H9 (cell line): ENCODE data around the gene IRF2BPL. TPM values are rescaled to one million over a fixed set of nuclear protein-coding genes. Genes with fewer than 3 reads are reported as not detected.

Source experiments
- DNase-seq: peaks from one replicate; pipeline ENCODE4 v3.0.0-alpha.2; 2017
- H2AFZ ChIP-seq: one replicate; pipeline ENCODE4 v1.6.1; 2013; ENCODE audit warnings: mild to moderate bottlenecking, low read length, control low read depth, moderate library complexity
- H2AK5ac ChIP-seq: 2 replicates; pipeline ENCODE4 v1.6.1; 2013; ENCODE audit warnings: low read length, control low read depth, mixed read lengths; ENCODE audit not compliant: insufficient read length
- H2BK120ac ChIP-seq: one replicate; pipeline ENCODE4 v1.6.1; 2013; ENCODE audit warnings: low read depth, mild to moderate bottlenecking, low read length, control low read depth, inconsistent platforms; ENCODE audit not compliant: poor library complexity, severe bottlenecking
- H2BK12ac ChIP-seq: 2 replicates; pipeline ENCODE4 v1.6.1; 2013; ENCODE audit warnings: low read length, control low read depth, mixed read lengths, low read depth; ENCODE audit not compliant: insufficient read length
- H2BK15ac ChIP-seq: 2 replicates; pipeline ENCODE4 v1.6.1; 2013; ENCODE audit warnings: low read depth, low read length, control low read depth
- H2BK20ac ChIP-seq: one replicate; pipeline ENCODE4 v1.6.1; 2013; ENCODE audit warnings: low read depth, mild to moderate bottlenecking, low read length, control low read depth, inconsistent platforms; ENCODE audit not compliant: poor library complexity, severe bottlenecking
- H2BK5ac ChIP-seq: 2 replicates; pipeline ENCODE4 v1.6.1; 2013; ENCODE audit warnings: low read length, control low read depth, mixed read lengths; ENCODE audit not compliant: insufficient read length
- H3K14ac ChIP-seq: 2 replicates; pipeline ENCODE4 v1.6.1; 2013; ENCODE audit warnings: low read length, control low read depth; ENCODE audit not compliant: insufficient read depth
- H3K18ac ChIP-seq: 2 replicates; pipeline ENCODE4 v1.6.1; 2013; ENCODE audit warnings: low read depth, mild to moderate bottlenecking, mixed read lengths, low read length, control low read depth; ENCODE audit not compliant: insufficient read length
- H3K23ac ChIP-seq: 2 replicates; pipeline ENCODE4 v1.6.1; 2013; ENCODE audit warnings: low read length, control low read depth, mixed read lengths, low read depth; ENCODE audit not compliant: insufficient read length
- H3K23me2 ChIP-seq: 2 replicates; pipeline ENCODE4 v1.6.1; 2013; ENCODE audit warnings: low read depth, mild to moderate bottlenecking, mixed read lengths, low read length, control low read depth; ENCODE audit not compliant: insufficient read length, poor library complexity, severe bottlenecking
- H3K27ac ChIP-seq: 2 replicates; pipeline ENCODE4 v1.5.1; 2013; ENCODE audit warnings: low read length, control low read depth, mixed read lengths, low read depth; ENCODE audit not compliant: insufficient read length
- H3K27me3 ChIP-seq: 2 replicates; pipeline ENCODE4 v1.6.1; 2013; ENCODE audit warnings: low read length, control low read depth, inconsistent platforms; ENCODE audit not compliant: insufficient read depth
- H3K4ac ChIP-seq: 2 replicates; pipeline ENCODE4 v1.6.1; 2013; ENCODE audit warnings: low read depth, mild to moderate bottlenecking, control low read depth, inconsistent platforms, low read length, moderate library complexity
- H3K4me1 ChIP-seq: 2 replicates; pipeline ENCODE4 v1.6.1; 2013; ENCODE audit warnings: low read length, control low read depth, inconsistent platforms; ENCODE audit not compliant: insufficient read depth
- H3K4me2 ChIP-seq: 2 replicates; pipeline ENCODE4 v1.6.1; 2013; ENCODE audit warnings: low read length, control low read depth, mixed read lengths; ENCODE audit not compliant: insufficient read length, insufficient read depth
- H3K56ac ChIP-seq: 2 replicates; pipeline ENCODE4 v1.6.1; 2013; ENCODE audit warnings: low read depth, mild to moderate bottlenecking, mixed read lengths, low read length, control low read depth; ENCODE audit not compliant: insufficient read length
- H3K79me1 ChIP-seq: 2 replicates; pipeline ENCODE4 v1.6.1; 2013; ENCODE audit warnings: low read depth, mild to moderate bottlenecking, moderate library complexity, low read length, control low read depth, inconsistent platforms; ENCODE audit not compliant: insufficient read depth, poor library complexity, severe bottlenecking
- H3K79me2 ChIP-seq: 2 replicates; pipeline ENCODE4 v1.6.1; 2013; ENCODE audit warnings: low read length, control low read depth, inconsistent platforms; ENCODE audit not compliant: insufficient read depth
- H3K9ac ChIP-seq: 2 replicates; pipeline ENCODE4 v1.6.1; 2013; ENCODE audit warnings: low read length, control low read depth, mixed read lengths; ENCODE audit not compliant: insufficient read length; ENCODE audit errors: extremely low read depth
- H3K9me3 ChIP-seq: one replicate; pipeline ENCODE4 v1.6.1; 2013; ENCODE audit warnings: low read depth, low read length, inconsistent platforms; ENCODE audit not compliant: control insufficient read depth
- H3T11ph ChIP-seq: one replicate; pipeline ENCODE4 v1.6.1; 2013; ENCODE audit warnings: mild to moderate bottlenecking, low read length, control low read depth, inconsistent platforms
- H4K20me1 ChIP-seq: one replicate; pipeline ENCODE4 v1.6.1; 2013; ENCODE audit not compliant: control insufficient read depth, insufficient read length, insufficient read depth
- H4K5ac ChIP-seq: 2 replicates; pipeline ENCODE4 v1.6.1; 2013; ENCODE audit warnings: low read depth, mild to moderate bottlenecking, mixed read lengths, low read length, control low read depth; ENCODE audit not compliant: insufficient read length
- H4K8ac ChIP-seq: replicated peaks from 2 replicates; pipeline ENCODE4 v1.6.1; 2013; ENCODE audit warnings: low read length, control low read depth, mixed read lengths, low read depth; ENCODE audit not compliant: insufficient read length
- H4K91ac ChIP-seq: 2 replicates; pipeline ENCODE4 v1.6.1; 2013; ENCODE audit warnings: low read depth, mild to moderate bottlenecking, moderate library complexity, mixed read lengths, low read length, control low read depth; ENCODE audit not compliant: insufficient read length
- H3K27ac Mint-ChIP-seq, 3 experiments: 2 replicates in 2 of 3; 3 replicates in 1 of 3; pipeline ENCODE4 v1.8.0; 2020 to 2021; ENCODE audit warnings: mixed read lengths in 3 of 3, mild to moderate bottlenecking in 1 of 3, moderate library complexity in 1 of 3
- H3K27me3 Mint-ChIP-seq: 2 replicates; pipeline ENCODE4 v1.8.0; 2021; ENCODE audit warnings: low read depth, mild to moderate bottlenecking, moderate library complexity, mixed read lengths
- H3K36me3 Mint-ChIP-seq, 3 experiments: 2 replicates in 2 of 3; 3 replicates in 1 of 3; pipeline ENCODE4 v1.8.0; 2020 to 2021; ENCODE audit warnings: low read depth in 3 of 3, mixed read lengths in 3 of 3; ENCODE audit not compliant: insufficient read depth in 1 of 3
- H3K4me1 Mint-ChIP-seq, 2 experiments: 2 replicates each; pipeline ENCODE4 v1.8.0; 2020; ENCODE audit warnings: mixed read lengths in 2 of 2
- H3K4me3 Mint-ChIP-seq, 2 experiments: 2 replicates in 1 of 2; 3 replicates in 1 of 2; pipeline ENCODE4 v1.8.0; 2020 to 2021; ENCODE audit warnings: mild to moderate bottlenecking in 2 of 2, mixed read lengths in 2 of 2, moderate library complexity in 1 of 2
- H3K9me3 Mint-ChIP-seq, 2 experiments: 2 replicates in 1 of 2; 3 replicates in 1 of 2; pipeline ENCODE4 v1.8.0; 2020; ENCODE audit warnings: mild to moderate bottlenecking in 2 of 2, mixed read lengths in 2 of 2, moderate library complexity in 1 of 2
- CTCF ChIP-seq: fragments of 200-600 bp; sonication (generic); conservative IDR thresholded peaks from 3 replicates; pipeline ENCODE4 v1.8.0; 2021; ENCODE audit warnings: antibody characterized with exemption, mild to moderate bottlenecking
- WGBS: extraction: QIAGEN DNeasy Blood & Tissue Kit; methylation state at CpG from one replicate; pipeline ENCODE4 v1.1.7; 2013; ENCODE audit warnings: missing lambda C conversion rate, low lambda C conversion rate, mixed read lengths; ENCODE audit not compliant: insufficient read length; ENCODE audit errors: extremely low coverage; 5-methylcytosine and 5-hydroxymethylcytosine counted together
- total RNA-seq: library from RNA; stranded (reverse); gene quantifications from 2 replicates; pipeline ENCODE4 v1.2.1, GENCODE V29; 2021

The IRF2BPL gene
- total RNA-seq, 1 experiment from 2014 or later: 59.0 TPM

- Histone ChIP-seq H4K5ac (no peak overlapping the region), H3K9me3 (no peaks in the 10 kb centered on the region), H3K27ac (no peak overlapping the region), H3T11ph (no peak overlapping the region), H2AK5ac (no peak overlapping the region), H3K4me2 (no peak overlapping the region), H3K4ac (no peak overlapping the region), H3K4me1 (peaks cover 6% of the 10 kb centered on the region; the same call in 1 of the 2 replicates), H3K27me3 (no peaks in the 10 kb centered on the region), H2BK12ac (no peak overlapping the region), H3K56ac (no peak overlapping the region), H3K79me1 (no peaks in the 10 kb centered on the region), H3K79me2 (no peaks in the 10 kb centered on the region), H4K20me1 (no peaks in the 10 kb centered on the region), H3K23me2 (no peaks in the 10 kb centered on the region), H3K14ac (no peak overlapping the region), H2BK5ac (no peak overlapping the region), H2BK15ac (no peak overlapping the region), H3K18ac (no peak overlapping the region), H2BK20ac (no peak overlapping the region), H2BK120ac (no peak overlapping the region), H3K23ac (no peak overlapping the region), H4K8ac (no peak overlapping the region), H2AFZ (no peak overlapping the region), H4K91ac (no peak overlapping the region), H3K9ac (no peak overlapping the region)
- Mint-ChIP-seq H3K4me3 (no peak overlapping the region), H3K9me3 (peaks cover 3% of the 10 kb centered on the region in 2 experiments; a peak in 2 of 5 replicates), H3K27me3 (peaks cover 8% of the 10 kb centered on the region), H3K4me1 (peaks cover 65 to 68% of the 10 kb centered on the region in 2 experiments), H3K27ac (no peak overlapping the region), H3K36me3 (peaks cover 0 to 6% (median 0%) of the 10 kb centered on the region in 3 experiments; a peak in 3 of 7 replicates)
- no peak for TF ChIP-seq CTCF
- DNase-seq: no peak
- WGBS: no CpG with 5 or more reads among the region's 4 CpGs
Measured at GRCh38 chr14:77008541-77008940, 20.0 kb downstream of the IRF2BPL start.
